HG02610 (cell line): ENCODE data around the gene MAST4.

Experiments used
- ATAC-seq: cut with Tn5 transposase; IDR thresholded peaks from one replicate; pipeline ENCODE4 v1.9.1; 2021; ENCODE audit warnings: mild to moderate bottlenecking, moderate library complexity; ENCODE audit not compliant: unreplicated experiment

MAST4 gene

DNA sequence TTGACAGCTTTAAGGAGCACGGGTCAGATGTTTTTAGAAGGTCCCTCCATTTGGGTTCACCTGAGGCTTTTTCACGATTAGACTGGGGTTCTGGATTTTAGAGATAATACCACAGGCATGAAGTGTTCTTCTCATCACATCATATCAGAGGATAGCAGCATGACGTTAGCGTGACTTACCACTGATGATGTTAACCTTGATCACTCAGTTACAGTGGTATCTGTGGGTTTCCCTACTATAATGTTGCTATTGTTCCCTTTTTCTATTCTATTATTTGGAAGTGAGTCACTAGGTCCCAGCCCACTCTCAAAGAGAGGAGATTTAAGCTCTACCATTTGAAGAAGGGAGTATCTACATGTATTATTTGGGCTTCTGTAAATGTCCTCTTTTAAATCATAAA, 300.0 kb downstream of the MAST4 start:
- no peak for ATAC-seq

GRCh38 chr5:66897356-66897755, 301.2 kb downstream of the MAST4 start:
- no peak for ATAC-seq

- ATAC-seq = no peak
These were observed 302.2 kb downstream of the MAST4 start for GRCh38 chr5:66898241-66898995.

- no peak for ATAC-seq
These were observed 307.0 kb downstream of the MAST4 start for GRCh38 chr5:66903218-66903617.

DNA sequence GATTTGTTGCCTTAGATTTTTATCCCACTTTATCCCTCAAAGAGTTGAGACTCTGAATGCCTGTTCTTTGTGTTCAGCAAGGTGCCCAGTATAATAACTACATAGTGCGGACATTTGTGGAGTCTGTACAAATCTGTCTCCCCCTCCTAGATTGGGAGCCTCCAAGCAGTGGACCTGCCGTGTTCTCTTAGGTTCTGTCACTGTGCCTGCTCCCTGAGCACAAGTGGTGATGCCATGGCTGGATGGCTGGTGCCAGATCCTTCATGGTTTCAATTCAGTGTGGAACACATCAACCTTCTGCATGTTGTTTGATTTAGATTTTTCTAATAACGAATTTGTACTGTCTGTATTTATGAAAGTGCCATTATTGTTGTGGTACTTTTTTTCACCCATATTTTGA, 307.5 kb downstream of the MAST4 start:
- no peak for ATAC-seq

- no peak for ATAC-seq
These were observed 308.0 kb downstream of the MAST4 start for GRCh38 chr5:66904189-66904588.

DNA sequence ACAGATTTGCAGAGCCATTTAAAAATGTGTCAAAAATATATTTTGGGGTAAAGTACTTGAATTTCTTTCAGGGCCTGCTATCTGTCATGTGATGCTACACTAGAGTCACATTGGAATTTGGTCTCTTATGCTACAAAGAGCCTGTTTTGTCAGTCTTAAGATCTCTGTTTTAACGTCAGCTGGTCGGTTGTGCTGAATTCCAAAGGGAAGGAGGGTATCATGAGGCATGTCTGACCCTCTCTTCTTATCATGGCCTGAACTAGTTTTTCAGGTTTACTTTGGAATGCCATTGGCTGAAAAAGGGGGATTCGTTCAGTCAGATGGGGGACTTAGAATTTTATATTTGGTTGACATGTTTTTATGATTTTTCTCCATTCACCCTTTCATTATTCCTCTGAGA, 309.8 kb downstream of the MAST4 start:
- no peak for ATAC-seq

DNA sequence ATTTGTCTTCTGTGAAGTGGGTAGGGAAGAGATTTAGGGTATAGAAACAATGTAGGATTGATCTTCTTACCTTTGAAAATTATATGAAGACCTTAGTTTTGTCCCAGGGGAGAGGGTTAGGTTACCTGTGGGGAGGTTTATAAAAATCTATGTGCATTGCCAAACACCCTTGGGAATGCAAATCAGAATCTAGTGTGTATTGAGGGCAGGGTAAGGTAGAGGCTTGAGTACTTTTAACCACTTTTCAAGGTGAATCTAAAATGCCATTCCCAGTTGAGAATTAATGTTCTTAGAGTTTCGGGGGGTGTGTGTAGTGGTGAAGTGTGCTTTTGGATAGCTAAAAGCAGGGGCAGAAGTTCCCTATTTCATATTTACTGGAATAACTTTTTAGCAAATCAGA, 312.0 kb downstream of the MAST4 start:
- ATAC-seq = no peak

GRCh38 chr5:66909364-66909763, 313.2 kb downstream of the MAST4 start:
- no peak for ATAC-seq

- ATAC-seq = no peak
These were observed 316.6 kb downstream of the MAST4 start for GRCh38 chr5:66912787-66913186.

- no peak for ATAC-seq
These were observed 319.3 kb downstream of the MAST4 start for GRCh38 chr5:66915531-66915930.

DNA sequence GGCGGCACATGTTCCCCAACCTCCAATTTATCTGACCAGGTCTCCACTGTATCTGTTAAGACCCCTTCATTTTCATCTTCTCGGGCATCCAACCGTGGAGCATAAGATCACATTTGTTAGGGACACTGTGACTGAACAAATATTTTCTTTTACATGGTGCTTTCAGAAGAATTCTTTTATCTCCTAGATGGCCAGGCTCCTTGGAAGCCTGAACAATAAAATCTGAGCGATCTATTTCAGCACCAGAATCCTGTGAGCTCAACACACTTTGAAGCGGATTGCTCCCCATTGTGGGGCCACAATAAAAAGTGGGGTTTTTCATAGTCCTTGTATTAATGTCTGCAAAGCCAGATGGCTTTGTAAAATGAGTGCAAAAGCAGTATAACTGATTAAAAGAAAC, 326.7 kb downstream of the MAST4 start:
- no peak for ATAC-seq

DNA sequence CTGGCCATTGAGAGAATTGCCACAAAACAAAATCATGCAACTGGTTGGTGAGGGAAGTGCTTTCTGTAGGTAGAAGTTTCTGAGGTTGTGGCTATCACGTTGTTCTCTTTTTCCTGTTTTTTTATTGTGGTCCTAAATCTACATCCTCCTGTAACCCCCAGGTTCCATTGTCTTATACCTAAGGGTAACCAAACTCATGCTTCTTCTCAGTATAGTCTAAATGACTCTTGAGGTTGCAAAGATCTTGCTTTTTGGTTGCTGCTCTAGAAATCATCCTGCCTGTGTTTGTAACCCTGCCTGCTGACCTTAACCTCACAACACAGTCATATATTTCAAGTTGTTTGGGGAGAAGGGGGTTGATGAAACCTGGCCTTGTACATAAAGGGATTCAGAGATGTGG, 327.3 kb downstream of the MAST4 start:
- no peak for ATAC-seq

- no peak for ATAC-seq
These were observed 327.7 kb downstream of the MAST4 start for GRCh38 chr5:66923922-66924321.

GRCh38 chr5:66927140-66927539, 330.9 kb downstream of the MAST4 start:
- ATAC-seq = no peak

GRCh38 chr5:66929281-66929680, 333.1 kb downstream of the MAST4 start:
- no peak for ATAC-seq

DNA sequence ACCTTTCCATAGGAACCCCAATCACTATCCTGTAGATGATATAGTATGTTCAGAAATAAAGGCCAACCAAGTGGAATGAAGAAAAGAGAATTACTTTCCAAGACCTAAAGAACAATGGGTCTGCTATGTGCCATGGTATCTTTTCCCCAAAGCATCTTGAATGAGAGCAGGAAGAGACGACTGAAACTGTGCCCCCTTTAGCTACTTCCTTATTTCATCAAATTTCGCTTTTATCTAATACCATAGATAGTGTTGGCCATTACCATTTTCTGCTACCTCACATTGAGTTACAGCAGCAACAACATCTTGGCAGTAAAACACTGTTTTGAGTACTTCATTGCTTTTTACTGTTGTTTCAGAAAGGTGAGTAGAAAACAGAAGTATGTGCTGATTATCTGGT, 333.8 kb downstream of the MAST4 start:
- no peak for ATAC-seq

- ATAC-seq = no peak
These were observed 335.5 kb downstream of the MAST4 start for GRCh38 chr5:66931651-66932050.

- no peak for ATAC-seq
These were observed 336.3 kb downstream of the MAST4 start for GRCh38 chr5:66932457-66932856.

DNA sequence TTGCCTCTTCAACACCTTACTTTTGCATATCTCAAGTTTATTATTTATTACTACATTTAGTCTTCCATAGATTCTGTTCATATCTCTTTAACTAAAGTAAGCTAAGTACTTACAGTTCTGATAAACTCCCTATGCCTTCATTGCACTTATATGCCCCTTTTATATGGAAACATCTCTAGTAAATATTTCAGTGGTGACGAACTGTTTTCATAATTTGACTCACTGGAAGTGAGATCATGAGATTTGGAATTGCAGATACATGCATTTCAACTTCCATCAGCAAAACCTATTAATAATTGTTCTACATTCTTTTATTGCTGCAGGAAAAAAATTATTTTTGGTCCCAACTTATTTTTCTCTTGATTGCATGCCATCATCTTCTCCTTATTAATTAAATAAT, 336.9 kb downstream of the MAST4 start:
- ATAC-seq = no peak

DNA sequence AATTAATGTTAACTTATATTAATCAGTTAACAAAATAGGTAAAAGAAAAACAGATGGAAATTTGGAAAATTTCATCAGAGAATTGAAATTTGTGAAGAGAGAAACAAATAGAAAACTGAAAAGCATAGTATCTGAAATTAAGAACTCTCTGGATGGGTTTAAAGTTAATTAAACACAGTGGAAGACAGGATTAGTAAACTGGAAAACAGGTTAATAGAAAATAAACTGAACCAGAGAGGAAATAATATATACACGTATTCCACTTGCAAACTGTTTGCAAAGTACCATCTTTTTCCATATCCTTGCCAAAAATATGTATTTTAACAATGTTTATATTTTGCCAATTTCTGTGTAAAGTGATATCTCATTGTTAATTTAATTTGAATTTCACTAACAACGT, 342.9 kb downstream of the MAST4 start:
- no peak for ATAC-seq

- peak; percentile 86 for ATAC-seq
These were observed 349.5 kb downstream of the MAST4 start for GRCh38 chr5:66945389-66946349.
